Testis (tissue), 2 donors: ENCODE data around the gene TTC32.

Experiments used
- POLR2A ChIP-seq: fragments of 450-650 bp; IDR thresholded peaks from one replicate; pipeline ENCODE4 v1.6.1; 2017; ENCODE audit warnings: antibody characterized with exemption, mild to moderate bottlenecking, moderate library complexity
- TF ChIP-seq, protein P1 (sequence below), 3 experiments: fragments of 450-650 bp in 2 of 3; fragments of 200-600 bp in 1 of 3; sonication (generic) in 1 of 3; IDR thresholded peaks; one replicate each; pipeline ENCODE4 v1.5.1; 2016 to 2019; ENCODE audit warnings: antibody characterized with exemption in 3 of 3, mild to moderate bottlenecking in 2 of 3, moderate library complexity in 1 of 3

- TF ChIP-seq, protein P1, sequence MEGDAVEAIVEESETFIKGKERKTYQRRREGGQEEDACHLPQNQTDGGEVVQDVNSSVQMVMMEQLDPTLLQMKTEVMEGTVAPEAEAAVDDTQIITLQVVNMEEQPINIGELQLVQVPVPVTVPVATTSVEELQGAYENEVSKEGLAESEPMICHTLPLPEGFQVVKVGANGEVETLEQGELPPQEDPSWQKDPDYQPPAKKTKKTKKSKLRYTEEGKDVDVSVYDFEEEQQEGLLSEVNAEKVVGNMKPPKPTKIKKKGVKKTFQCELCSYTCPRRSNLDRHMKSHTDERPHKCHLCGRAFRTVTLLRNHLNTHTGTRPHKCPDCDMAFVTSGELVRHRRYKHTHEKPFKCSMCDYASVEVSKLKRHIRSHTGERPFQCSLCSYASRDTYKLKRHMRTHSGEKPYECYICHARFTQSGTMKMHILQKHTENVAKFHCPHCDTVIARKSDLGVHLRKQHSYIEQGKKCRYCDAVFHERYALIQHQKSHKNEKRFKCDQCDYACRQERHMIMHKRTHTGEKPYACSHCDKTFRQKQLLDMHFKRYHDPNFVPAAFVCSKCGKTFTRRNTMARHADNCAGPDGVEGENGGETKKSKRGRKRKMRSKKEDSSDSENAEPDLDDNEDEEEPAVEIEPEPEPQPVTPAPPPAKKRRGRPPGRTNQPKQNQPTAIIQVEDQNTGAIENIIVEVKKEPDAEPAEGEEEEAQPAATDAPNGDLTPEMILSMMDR (IDR thresholded peaks at IDR 0.05) = no peak
- TF ChIP-seq POLR2A = no peak
Measured at GRCh38 chr2:19911808-19912509, 10.2 kb upstream of the TTC32 start.
